Liver (tissue), 9 donors: ENCODE data around the gene C5. TPM values are rescaled to one million over a fixed set of nuclear protein-coding genes. Genes with fewer than 3 reads are reported as not detected.
A peak's percentile ranks its signal among the peaks of the same experiment; 100 is the strongest.

Experiments used
- DNase-seq: peaks from one replicate; pipeline ENCODE4 v3.0.0-alpha.2; 2017; ENCODE audit warnings: low spot score
- H3K27ac ChIP-seq, 2 donors: one replicate each; pipeline ENCODE4 v1.7.0; 2013; ENCODE audit warnings: inconsistent platforms in 2 of 2, low read length in 2 of 2, control low read depth in 1 of 2, low read depth in 1 of 2, mild to moderate bottlenecking in 1 of 2
- H3K27me3 ChIP-seq, 4 donors: one replicate each; pipeline versions ENCODE4 v1.6.1 to v1.7.0; 2013; ENCODE audit warnings: low read length in 3 of 4, inconsistent platforms in 1 of 4, mild to moderate bottlenecking in 1 of 4, moderate library complexity in 1 of 4; ENCODE audit not compliant: control insufficient read depth in 4 of 4, insufficient read depth in 4 of 4
- H3K36me3 ChIP-seq, 4 donors: one replicate each; pipeline versions ENCODE4 v1.6.1 to v1.7.0; 2013; ENCODE audit warnings: low read length in 3 of 4, mild to moderate bottlenecking in 3 of 4, low read depth in 1 of 4, moderate library complexity in 1 of 4; ENCODE audit not compliant: control insufficient read depth in 4 of 4, insufficient read depth in 3 of 4
- H3K4me1 ChIP-seq, 4 donors: one replicate each; pipeline versions ENCODE4 v1.6.1 to v1.7.0; 2013; ENCODE audit warnings: low read length in 3 of 4, mild to moderate bottlenecking in 3 of 4, moderate library complexity in 1 of 4; ENCODE audit not compliant: control insufficient read depth in 4 of 4, insufficient read depth in 4 of 4
- H3K4me3 ChIP-seq, 3 donors: one replicate each; pipeline versions ENCODE4 v1.6.1 to v1.7.0; 2013; ENCODE audit warnings: low read length in 3 of 3, control low read depth in 1 of 3, low read depth in 1 of 3, mild to moderate bottlenecking in 1 of 3
- H3K9ac ChIP-seq, 2 donors: one replicate each; pipeline ENCODE4 v1.7.0; 2013; ENCODE audit warnings: low read length in 2 of 2, mild to moderate bottlenecking in 2 of 2, moderate library complexity in 2 of 2, control low read depth in 1 of 2, low read depth in 1 of 2
- H3K9me3 ChIP-seq, 4 donors: one replicate each; pipeline versions ENCODE4 v1.6.1 to v1.7.0; 2013; ENCODE audit warnings: low read length in 3 of 4; ENCODE audit not compliant: control insufficient read depth in 4 of 4
- CTCF ChIP-seq: fragments of 150-350 bp; IDR thresholded peaks from 2 replicates; pipeline ENCODE4 v1.5.1; 2017; ENCODE audit warnings: improper control_type of control experiment, low read depth, low read length; ENCODE audit not compliant: missing input control
- FOXA1 ChIP-seq: IDR thresholded peaks from 2 replicates; pipeline ENCODE4 v1.6.1; 2016; ENCODE audit warnings: antibody characterized with exemption
- FOXA2 ChIP-seq: IDR thresholded peaks from 2 replicates; pipeline ENCODE4 v1.6.1; 2016; ENCODE audit warnings: antibody characterized with exemption
- GABPA ChIP-seq, 2 donors: IDR thresholded peaks in 1 of 2; conservative IDR thresholded peaks in 1 of 2; 2 replicates each; pipeline ENCODE4 v1.6.1; 2016; ENCODE audit warnings: antibody characterized with exemption in 2 of 2, mild to moderate bottlenecking in 1 of 2, moderate library complexity in 1 of 2
- HNF4G ChIP-seq: IDR thresholded peaks from 2 replicates; pipeline ENCODE4 v1.6.1; 2016; ENCODE audit warnings: antibody characterized with exemption
- JUND ChIP-seq, 2 donors: IDR thresholded peaks; 2 replicates each; pipeline ENCODE4 v1.6.1; 2016; ENCODE audit warnings: antibody characterized with exemption in 2 of 2
- MAX ChIP-seq: IDR thresholded peaks from 2 replicates; pipeline ENCODE4 v1.6.1; 2016; ENCODE audit warnings: antibody characterized with exemption
- RXRA ChIP-seq, 2 donors: IDR thresholded peaks; 2 replicates each; pipeline ENCODE4 v1.6.1; 2017 to 2018; ENCODE audit warnings: antibody characterized with exemption in 2 of 2, mild to moderate bottlenecking in 1 of 2
- SP1 ChIP-seq: IDR thresholded peaks from 2 replicates; pipeline ENCODE4 v1.6.1; 2018; ENCODE audit warnings: antibody characterized with exemption, mild to moderate bottlenecking
- ZBTB33 ChIP-seq: IDR thresholded peaks from 2 replicates; pipeline ENCODE4 v1.6.1; 2016; ENCODE audit warnings: antibody characterized with exemption
- WGBS: extraction: QIAGEN DNeasy Blood & Tissue Kit; methylation state at CpG from one replicate; pipeline ENCODE4 v1.1.7; 2013; 5-methylcytosine and 5-hydroxymethylcytosine counted together
- polyA plus RNA-seq, 2 donors: library from polyadenylated mRNA; stranded (reverse) in 1 of 2; unstranded in 1 of 2; fragments of 200-250 nt in 1 of 2; fragments of >200 nt in 1 of 2; fragmentation: Nextera tagmentation in 1 of 2; extraction: Ambion mirVana in 1 of 2; gene quantifications; one replicate each; pipeline versions ENCODE4 v1.2.1 to v1.2.3, GENCODE V29; 2013 to 2015
- total RNA-seq, 2 donors: library from RNA; depleted of rRNA; stranded (reverse); fragments of >200 nt; gene quantifications; one replicate each; pipeline ENCODE4 v1.2.3, GENCODE V29; 2014
- TF ChIP-seq, protein P1 (sequence below): IDR thresholded peaks from 2 replicates; pipeline ENCODE4 v1.6.1; 2016; ENCODE audit warnings: antibody characterized with exemption, mild to moderate bottlenecking
- donor health status: healthy.
- donor health status: healthy.
- donor health status: healthy.
- donor health status: healthy.
- donor health status: healthy.

The C5 gene
- total and polyA plus RNA-seq, 4 donors: 127 to 485 (median 361) TPM

DNA sequence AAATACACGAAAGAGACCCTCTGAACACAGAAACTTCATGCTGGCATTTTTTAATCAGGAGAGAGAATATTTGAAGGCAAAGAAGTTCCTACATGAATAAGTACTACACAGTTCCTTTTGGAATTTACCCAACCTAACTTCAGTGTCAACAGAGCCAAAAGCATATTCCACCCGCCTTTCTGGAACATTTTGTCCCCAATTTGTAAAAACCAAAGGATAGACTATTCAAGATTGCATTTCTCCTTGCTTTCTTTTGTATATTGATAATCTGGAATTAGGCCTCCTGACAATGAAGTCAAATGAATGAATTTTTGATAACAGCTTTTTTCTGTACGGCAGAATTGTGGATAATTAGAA, 84.1 kb downstream of the C5 start:
- no peak overlapping the region for H3K4me3 ChIP-seq
- H3K36me3 ChIP-seq: peaks cover 14 to 85% (median 84%) of the 10 kb centered on the region in 4 donors
- no peak overlapping the region for H3K9ac ChIP-seq
- 85% methylated on average over 3 of the region's 3 CpGs for WGBS
- no peaks in the 10 kb centered on the region for H3K4me1 ChIP-seq
- H3K27me3 ChIP-seq: no peaks in the 10 kb centered on the region
- TF ChIP-seq SP1: peak; percentile 40
- no peak for TF ChIP-seq JUND (IDR thresholded peaks at IDR 0.05)
- no peak for DNase-seq
- no peak overlapping the region for H3K27ac ChIP-seq
- no peaks in the 10 kb centered on the region for H3K9me3 ChIP-seq

GRCh38 chr9:120965344-120966012, 84.6 kb downstream of the C5 start:
- H3K27me3 ChIP-seq: no peaks in the 10 kb centered on the region
- H3K4me1 ChIP-seq: no peaks in the 10 kb centered on the region
- H3K9ac ChIP-seq: no peak overlapping the region
- peaks cover 13 to 87% (median 87%) of the 10 kb centered on the region in 4 donors for H3K36me3 ChIP-seq
- TF ChIP-seq RXRA (IDR thresholded peaks at IDR 0.05): no peak
- no peak for TF ChIP-seq ZBTB33
- no peak for TF ChIP-seq FOXA2
- no peak for TF ChIP-seq MAX
- no peak for TF ChIP-seq CTCF
- TF ChIP-seq, protein P1, sequence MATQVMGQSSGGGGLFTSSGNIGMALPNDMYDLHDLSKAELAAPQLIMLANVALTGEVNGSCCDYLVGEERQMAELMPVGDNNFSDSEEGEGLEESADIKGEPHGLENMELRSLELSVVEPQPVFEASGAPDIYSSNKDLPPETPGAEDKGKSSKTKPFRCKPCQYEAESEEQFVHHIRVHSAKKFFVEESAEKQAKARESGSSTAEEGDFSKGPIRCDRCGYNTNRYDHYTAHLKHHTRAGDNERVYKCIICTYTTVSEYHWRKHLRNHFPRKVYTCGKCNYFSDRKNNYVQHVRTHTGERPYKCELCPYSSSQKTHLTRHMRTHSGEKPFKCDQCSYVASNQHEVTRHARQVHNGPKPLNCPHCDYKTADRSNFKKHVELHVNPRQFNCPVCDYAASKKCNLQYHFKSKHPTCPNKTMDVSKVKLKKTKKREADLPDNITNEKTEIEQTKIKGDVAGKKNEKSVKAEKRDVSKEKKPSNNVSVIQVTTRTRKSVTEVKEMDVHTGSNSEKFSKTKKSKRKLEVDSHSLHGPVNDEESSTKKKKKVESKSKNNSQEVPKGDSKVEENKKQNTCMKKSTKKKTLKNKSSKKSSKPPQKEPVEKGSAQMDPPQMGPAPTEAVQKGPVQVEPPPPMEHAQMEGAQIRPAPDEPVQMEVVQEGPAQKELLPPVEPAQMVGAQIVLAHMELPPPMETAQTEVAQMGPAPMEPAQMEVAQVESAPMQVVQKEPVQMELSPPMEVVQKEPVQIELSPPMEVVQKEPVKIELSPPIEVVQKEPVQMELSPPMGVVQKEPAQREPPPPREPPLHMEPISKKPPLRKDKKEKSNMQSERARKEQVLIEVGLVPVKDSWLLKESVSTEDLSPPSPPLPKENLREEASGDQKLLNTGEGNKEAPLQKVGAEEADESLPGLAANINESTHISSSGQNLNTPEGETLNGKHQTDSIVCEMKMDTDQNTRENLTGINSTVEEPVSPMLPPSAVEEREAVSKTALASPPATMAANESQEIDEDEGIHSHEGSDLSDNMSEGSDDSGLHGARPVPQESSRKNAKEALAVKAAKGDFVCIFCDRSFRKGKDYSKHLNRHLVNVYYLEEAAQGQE: no peak
- no peak for TF ChIP-seq HNF4G
- no peak for TF ChIP-seq FOXA1
- TF ChIP-seq GABPA (IDR thresholded peaks at IDR 0.05 in 1 of 2, conservative IDR thresholded peaks at IDR 0.05 in 1 of 2): no peak
- WGBS: 82% methylated on average over 4 of the region's 4 CpGs
- no peak overlapping the region for H3K4me3 ChIP-seq
- DNase-seq: no peak
- H3K27ac ChIP-seq: no peak overlapping the region
- no peaks in the 10 kb centered on the region for H3K9me3 ChIP-seq
